ENCODE data around the gene PELI2. TPM values are rescaled to one million over a fixed set of nuclear protein-coding genes. Genes with fewer than 3 reads are reported as not detected.

The PELI2 gene
- total and polyA plus RNA-seq, 2 of the 4 experiments (the other 2 are of a cell fraction) = 6.0 to 36.7 TPM

DNA sequence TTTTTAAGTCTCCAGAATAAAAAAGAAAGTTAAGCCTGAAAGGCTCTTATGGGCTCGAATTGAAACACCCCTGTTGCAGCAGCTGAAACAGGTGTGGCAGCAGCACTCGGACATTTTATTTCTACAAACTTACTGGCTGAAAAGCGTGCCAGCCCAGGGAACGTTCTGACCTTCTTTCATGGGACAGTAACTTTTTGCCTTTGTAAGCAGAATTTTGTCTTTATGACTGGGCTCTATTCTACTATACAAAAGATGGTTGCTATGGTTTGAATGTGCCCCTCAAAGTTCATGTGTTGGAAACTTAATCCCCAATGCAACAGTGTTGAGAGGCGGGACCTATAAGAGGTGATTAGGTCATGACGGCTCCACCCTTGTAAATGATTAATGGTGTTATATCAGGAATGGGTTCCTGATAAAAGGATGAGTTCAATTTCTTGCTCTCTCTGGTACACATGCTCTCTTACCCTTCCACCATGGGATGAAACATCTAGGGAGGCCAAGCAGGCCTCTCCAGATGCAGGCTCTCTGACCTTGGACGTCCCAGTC is 52.7 kb downstream of the PELI2 start:
- no peak overlapping the region for H3K9ac ChIP-seq (ENCODE audit: low read depth, low read length)
- no peak overlapping the region for H3K4ac ChIP-seq (ENCODE audit: low read depth, low read length)
- no peak overlapping the region for H3K14ac ChIP-seq (replicated peaks; ENCODE audit: low read depth, low read length)
- H3K27me3 ChIP-seq (ENCODE audit: control insufficient read depth, insufficient read depth, low read length) = no peaks in the 10 kb centered on the region
- CTCF ChIA-PET = no interaction called here
- no peak overlapping the region for H4K91ac ChIP-seq (ENCODE audit: insufficient read depth, low read depth, low read length)
- no peak overlapping the region for H3K4me2 ChIP-seq (ENCODE audit: low read depth, low read length)
- peaks cover 2% of the 10 kb centered on the region; the same call in 1 of the 2 replicates for H3K9me3 ChIP-seq (ENCODE audit: control insufficient read depth, insufficient read depth, low read length)
- H4K8ac ChIP-seq (ENCODE audit: low read depth in 2 of 2, low read length in 2 of 2) = no peak overlapping the region
- WGBS, 2 experiments (ENCODE audit: extremely low coverage in 2 of 2, insufficient read length in 1 of 2) = no CpG with 5 or more reads among the region's 7 CpGs
- no peak overlapping the region for H2AFZ ChIP-seq (replicated peaks; ENCODE audit: low read length, poor library complexity)
- H2BK20ac ChIP-seq (ENCODE audit: low read depth, low read length) = no peak overlapping the region
- no peak overlapping the region for H2BK5ac ChIP-seq (ENCODE audit: low read depth, low read length, poor library complexity, severe bottlenecking)
- in situ Hi-C loops (cut with MboI; ENCODE audit: low sequenced_read_pairs) = no loop called here
- H2AK9ac ChIP-seq (replicated peaks; ENCODE audit: low read depth, low read length, poor library complexity) = no peak overlapping the region
- no peak overlapping the region for H4K5ac ChIP-seq (ENCODE audit: low read depth, low read length)
- H3K9me1 ChIP-seq (ENCODE audit: insufficient read depth, low read length) = peaks cover 18% of the 10 kb centered on the region
- DNase-seq (no peak), ATAC-seq (ENCODE audit: low read depth) (no peak)
- H2AK5ac ChIP-seq (ENCODE audit: low read depth, low read length) = 0 out of 2 replicates have a peak overlapping the region, but pooled peaks have one; percentile 60
- BruUV-seq (replicated peaks) = no TSS peak
- H4K20me1 ChIP-seq (ENCODE audit: insufficient read depth, low read length) = no peaks in the 10 kb centered on the region; the same call in 1 of the 2 replicates
- peaks cover 41 to 72% of the 10 kb centered on the region in 2 experiments for H3K79me1 ChIP-seq (ENCODE audit: low read depth in 1 of 2, low read length in 2 of 2)
- H3K56ac ChIP-seq (ENCODE audit: extremely low read depth, insufficient read depth, low read length) = no peak overlapping the region
- no peak overlapping the region for H3K18ac ChIP-seq (ENCODE audit: low read depth, low read length)
- H3K36me3 ChIP-seq (ENCODE audit: control insufficient read depth, insufficient read depth, low read length) = peaks cover 2% of the 10 kb centered on the region; the same call in 1 of the 2 replicates
- TF ChIP-seq, protein P1, sequence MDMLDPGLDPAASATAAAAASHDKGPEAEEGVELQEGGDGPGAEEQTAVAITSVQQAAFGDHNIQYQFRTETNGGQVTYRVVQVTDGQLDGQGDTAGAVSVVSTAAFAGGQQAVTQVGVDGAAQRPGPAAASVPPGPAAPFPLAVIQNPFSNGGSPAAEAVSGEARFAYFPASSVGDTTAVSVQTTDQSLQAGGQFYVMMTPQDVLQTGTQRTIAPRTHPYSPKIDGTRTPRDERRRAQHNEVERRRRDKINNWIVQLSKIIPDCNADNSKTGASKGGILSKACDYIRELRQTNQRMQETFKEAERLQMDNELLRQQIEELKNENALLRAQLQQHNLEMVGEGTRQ (IDR thresholded peaks at IDR 0.05; ENCODE audit: low read depth, low read length) = no peak
- TF ChIP-seq CEBPB (IDR thresholded peaks at IDR 0.05; ENCODE audit: low read depth, low read length) = no peak
- TF ChIP-seq RCOR1 (IDR thresholded peaks at IDR 0.05; ENCODE audit: insufficient replicate concordance, low read length) = no peak
- peak; percentile 59 for TF ChIP-seq MAFK (IDR thresholded peaks at IDR 0.05; ENCODE audit: low read depth, low read length)
- POLR2A ChIA-PET (ENCODE audit: unreplicated experiment) = no interaction called here
- peaks cover 16% of the 10 kb centered on the region for H3K4me1 ChIP-seq (ENCODE audit: control insufficient read depth, insufficient read depth, low read length)
- intact Hi-C loops (cut with micrococcal nuclease) = no loop called here
- no peak overlapping the region; the same call in 1 of the 2 replicates for H3K23ac ChIP-seq (ENCODE audit: low read depth, low read length)
- peak overlapping the region; percentile 28; the same call in 1 of the 3 replicates for H2BK15ac ChIP-seq (ENCODE audit: low read depth, low read length)
- dilution Hi-C loops (cut with HindIII; ENCODE audit: low sequenced_read_pairs, unreplicated experiment) = no loop called here
- H3K27ac ChIP-seq (ENCODE audit: insufficient read depth, low read length) = no peak overlapping the region
- H2BK120ac ChIP-seq (ENCODE audit: low read depth, low read length) = no peak overlapping the region
- H3K4me3 ChIP-seq (ENCODE audit: insufficient read depth, low read depth, low read length) = no peak overlapping the region
